Duodenal mucosa (tissue), 2 donors: ENCODE measurements around the gene MAP3K4.

Experiments
- H3K27ac ChIP-seq: one replicate; pipeline ENCODE4 v1.7.0; 2013; ENCODE audit warnings: low read depth, low read length
- H3K27me3 ChIP-seq, 2 donors: one replicate each; pipeline ENCODE4 v1.7.0; 2013; ENCODE audit warnings: low read length in 2 of 2, control low read depth in 1 of 2; ENCODE audit not compliant: insufficient read depth in 2 of 2, control insufficient read depth in 1 of 2
- H3K36me3 ChIP-seq, 2 donors: one replicate each; pipeline ENCODE4 v1.7.0; 2013; ENCODE audit warnings: low read length in 2 of 2, control low read depth in 1 of 2; ENCODE audit not compliant: insufficient read depth in 2 of 2, control insufficient read depth in 1 of 2
- H3K4me1 ChIP-seq, 2 donors: one replicate each; pipeline ENCODE4 v1.7.0; 2013; ENCODE audit warnings: low read length in 2 of 2, control low read depth in 1 of 2; ENCODE audit not compliant: insufficient read depth in 2 of 2, control insufficient read depth in 1 of 2
- H3K4me3 ChIP-seq, 2 donors: one replicate each; pipeline ENCODE4 v1.7.0; 2013; ENCODE audit warnings: low read length in 2 of 2, low read depth in 1 of 2
- H3K9ac ChIP-seq, 2 donors: one replicate each; pipeline ENCODE4 v1.7.0; 2013; ENCODE audit warnings: low read length in 2 of 2, low read depth in 1 of 2
- H3K9me3 ChIP-seq, 2 donors: one replicate each; pipeline ENCODE4 v1.7.0; 2013; ENCODE audit warnings: low read length in 2 of 2, control low read depth in 1 of 2; ENCODE audit not compliant: control insufficient read depth in 1 of 2

The MAP3K4 gene, protein sequence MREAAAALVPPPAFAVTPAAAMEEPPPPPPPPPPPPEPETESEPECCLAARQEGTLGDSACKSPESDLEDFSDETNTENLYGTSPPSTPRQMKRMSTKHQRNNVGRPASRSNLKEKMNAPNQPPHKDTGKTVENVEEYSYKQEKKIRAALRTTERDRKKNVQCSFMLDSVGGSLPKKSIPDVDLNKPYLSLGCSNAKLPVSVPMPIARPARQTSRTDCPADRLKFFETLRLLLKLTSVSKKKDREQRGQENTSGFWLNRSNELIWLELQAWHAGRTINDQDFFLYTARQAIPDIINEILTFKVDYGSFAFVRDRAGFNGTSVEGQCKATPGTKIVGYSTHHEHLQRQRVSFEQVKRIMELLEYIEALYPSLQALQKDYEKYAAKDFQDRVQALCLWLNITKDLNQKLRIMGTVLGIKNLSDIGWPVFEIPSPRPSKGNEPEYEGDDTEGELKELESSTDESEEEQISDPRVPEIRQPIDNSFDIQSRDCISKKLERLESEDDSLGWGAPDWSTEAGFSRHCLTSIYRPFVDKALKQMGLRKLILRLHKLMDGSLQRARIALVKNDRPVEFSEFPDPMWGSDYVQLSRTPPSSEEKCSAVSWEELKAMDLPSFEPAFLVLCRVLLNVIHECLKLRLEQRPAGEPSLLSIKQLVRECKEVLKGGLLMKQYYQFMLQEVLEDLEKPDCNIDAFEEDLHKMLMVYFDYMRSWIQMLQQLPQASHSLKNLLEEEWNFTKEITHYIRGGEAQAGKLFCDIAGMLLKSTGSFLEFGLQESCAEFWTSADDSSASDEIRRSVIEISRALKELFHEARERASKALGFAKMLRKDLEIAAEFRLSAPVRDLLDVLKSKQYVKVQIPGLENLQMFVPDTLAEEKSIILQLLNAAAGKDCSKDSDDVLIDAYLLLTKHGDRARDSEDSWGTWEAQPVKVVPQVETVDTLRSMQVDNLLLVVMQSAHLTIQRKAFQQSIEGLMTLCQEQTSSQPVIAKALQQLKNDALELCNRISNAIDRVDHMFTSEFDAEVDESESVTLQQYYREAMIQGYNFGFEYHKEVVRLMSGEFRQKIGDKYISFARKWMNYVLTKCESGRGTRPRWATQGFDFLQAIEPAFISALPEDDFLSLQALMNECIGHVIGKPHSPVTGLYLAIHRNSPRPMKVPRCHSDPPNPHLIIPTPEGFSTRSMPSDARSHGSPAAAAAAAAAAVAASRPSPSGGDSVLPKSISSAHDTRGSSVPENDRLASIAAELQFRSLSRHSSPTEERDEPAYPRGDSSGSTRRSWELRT (N-terminal part only)

GRCh38 chr6:160991406-160992060, at the start of gene MAP3K4:
Gene MAP3K4, plus strand, starts transcription at chr6:160991769. Its CDS starts 163 bp downstream, at chr6:160991932.
- Histone ChIP-seq H3K27me3 (peaks cover 0 to 3% of the 10 kb centered on the region in 2 donors), H3K36me3 (no peaks in the 10 kb centered on the region), H3K27ac (peak within 1 kb of the TSS; percentile 90), H3K9me3 (peaks cover 0 to 2% of the 10 kb centered on the region in 2 donors), H3K4me1 (peaks cover 12 to 22% of the 10 kb centered on the region in 2 donors), H3K4me3 (peak within 1 kb of the TSS; percentile 94 to 97), H3K9ac (peak within 1 kb of the TSS; percentile 75 to 78)

DNA sequence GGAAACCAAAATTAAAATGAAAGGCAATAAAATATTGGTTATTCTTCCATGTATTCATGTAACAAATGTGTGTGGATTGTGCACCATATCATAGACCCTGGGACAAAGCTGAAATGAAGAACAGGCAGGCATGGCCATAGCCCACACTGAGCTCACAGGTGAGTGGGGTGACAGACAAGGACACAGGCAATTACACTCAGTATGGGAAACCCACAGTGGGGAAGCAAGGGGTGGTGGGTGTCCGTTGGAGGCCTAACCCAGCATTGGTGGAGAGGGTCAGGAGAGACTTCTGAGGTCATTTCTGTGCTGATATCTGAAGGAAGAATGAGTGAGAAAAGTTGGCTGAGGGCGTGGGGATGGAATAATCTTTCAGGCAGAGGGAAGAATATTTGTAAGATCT, 47.6 kb upstream of the MAP3K4 start:
- Histone ChIP-seq H3K27me3 (peaks cover 0 to 3% of the 10 kb centered on the region in 2 donors), H3K36me3 (no peaks in the 10 kb centered on the region), H3K9ac (no peak overlapping the region), H3K4me1 (no peaks in the 10 kb centered on the region), H3K9me3 (no peaks in the 10 kb centered on the region), H3K27ac (no peak overlapping the region), H3K4me3 (no peak overlapping the region)

DNA sequence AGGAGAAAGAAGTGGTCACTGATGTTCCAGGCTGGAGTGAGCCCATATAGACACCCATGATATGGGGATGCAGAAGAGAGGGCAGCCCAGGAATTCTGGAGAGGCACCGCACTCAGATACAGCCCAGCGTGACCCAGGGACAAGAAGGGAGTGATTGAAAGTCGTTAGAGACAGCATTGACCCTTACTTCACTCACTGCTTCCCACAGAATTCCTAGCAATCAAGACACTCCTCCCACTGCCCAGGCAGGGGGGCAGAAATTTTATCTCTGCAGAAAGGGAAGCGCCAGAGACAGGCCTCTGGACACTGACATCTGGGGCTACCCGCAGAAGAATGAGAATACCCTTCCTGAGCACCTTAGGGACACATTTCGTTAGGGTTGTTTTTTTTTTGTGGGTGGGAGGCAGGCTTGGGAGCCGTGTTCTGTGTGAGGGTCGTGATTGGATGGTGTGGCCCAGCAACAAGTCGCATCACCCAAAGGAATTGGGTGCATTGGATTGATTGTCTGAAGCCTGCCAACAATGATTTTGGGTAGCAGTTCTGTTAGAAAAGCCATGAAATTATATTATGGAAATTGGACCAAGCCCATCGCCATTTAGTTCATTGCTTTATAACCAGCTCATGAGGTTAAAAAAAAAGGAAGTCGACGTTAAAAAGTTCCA, 45.9 kb upstream of the MAP3K4 start:
- no peaks in the 10 kb centered on the region for H3K9me3 ChIP-seq
- H3K4me1 ChIP-seq: no peaks in the 10 kb centered on the region
- no peaks in the 10 kb centered on the region for H3K36me3 ChIP-seq
- no peak overlapping the region for H3K9ac ChIP-seq
- H3K27me3 ChIP-seq: peaks cover 0 to 3% of the 10 kb centered on the region in 2 donors
- no peak overlapping the region for H3K4me3 ChIP-seq
- no peak overlapping the region for H3K27ac ChIP-seq

DNA sequence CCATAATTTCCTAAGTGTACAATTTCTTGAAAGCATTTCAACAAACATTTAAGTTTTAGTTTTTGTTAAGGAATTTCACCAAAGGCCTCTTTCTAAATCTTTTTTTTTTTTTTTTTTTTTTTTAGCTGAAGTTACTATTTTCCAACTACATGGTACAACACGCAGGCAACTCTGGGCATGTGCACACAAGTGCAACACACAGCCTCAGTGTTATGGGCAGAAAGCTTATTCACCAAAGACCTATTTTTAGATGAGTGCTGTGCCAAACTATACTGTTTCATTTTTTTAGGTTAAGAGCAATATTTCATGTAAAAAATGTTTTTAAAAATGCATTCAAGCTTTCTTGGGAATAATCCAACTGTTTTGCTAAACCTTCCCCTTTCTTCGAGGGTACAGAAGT, 42.0 kb upstream of the MAP3K4 start:
- Histone ChIP-seq H3K4me1 (no peaks in the 10 kb centered on the region), H3K9me3 (no peaks in the 10 kb centered on the region), H3K27me3 (no peaks in the 10 kb centered on the region), H3K4me3 (no peak overlapping the region), H3K27ac (no peak overlapping the region), H3K36me3 (no peaks in the 10 kb centered on the region), H3K9ac (no peak overlapping the region)

- Histone ChIP-seq H3K27me3 (no peaks in the 10 kb centered on the region), H3K36me3 (no peaks in the 10 kb centered on the region), H3K27ac (no peak overlapping the region), H3K4me3 (no peak overlapping the region), H3K9ac (no peak overlapping the region), H3K9me3 (no peaks in the 10 kb centered on the region), H3K4me1 (no peaks in the 10 kb centered on the region)
Observed at GRCh38 chr6:160950507-160950906, 41.1 kb upstream of the MAP3K4 start.

DNA sequence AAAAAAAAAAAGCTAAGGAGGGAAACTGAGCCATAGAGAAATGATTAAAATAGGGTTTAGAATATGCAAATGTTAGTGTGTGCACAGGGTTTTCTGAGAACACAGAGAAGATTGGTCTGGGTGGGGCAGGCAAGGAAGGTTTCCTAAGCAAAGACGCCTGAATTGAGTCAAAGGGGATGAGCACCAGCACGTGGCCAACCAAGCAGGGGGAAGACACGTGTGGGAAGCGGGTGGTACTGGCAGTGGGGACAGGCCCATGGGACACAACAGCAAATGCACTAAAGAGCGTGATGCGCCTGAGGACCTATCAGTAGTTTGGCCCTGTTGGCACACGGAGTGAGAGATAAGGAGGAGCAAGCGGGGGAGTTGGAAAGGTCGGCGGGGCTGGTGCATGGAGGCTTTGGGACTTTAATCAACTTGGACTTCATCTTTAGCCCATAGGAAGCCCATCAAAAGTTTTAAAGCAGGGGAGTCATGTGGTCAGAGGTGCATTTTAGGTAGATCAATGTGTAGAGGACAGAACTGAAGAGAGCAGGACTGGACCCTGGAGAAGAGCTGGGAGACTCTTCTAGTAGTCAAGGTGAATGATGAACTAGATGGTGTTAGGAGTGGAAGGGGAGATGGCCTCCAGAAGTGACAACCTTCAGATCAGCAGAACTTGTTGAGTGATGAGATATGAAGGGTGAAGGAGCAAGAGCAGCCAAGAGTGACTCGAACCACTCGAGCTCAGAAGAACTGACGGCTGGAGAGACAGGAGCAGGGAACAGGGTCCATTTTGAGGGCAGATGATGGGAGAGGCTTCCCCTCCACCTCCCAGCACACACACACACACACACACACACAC, 40.2 kb upstream of the MAP3K4 start:
- Histone ChIP-seq H3K9me3 (no peaks in the 10 kb centered on the region), H3K4me1 (no peaks in the 10 kb centered on the region), H3K27me3 (no peaks in the 10 kb centered on the region), H3K4me3 (no peak overlapping the region), H3K9ac (no peak overlapping the region), H3K36me3 (no peaks in the 10 kb centered on the region), H3K27ac (no peak overlapping the region)

GRCh38 chr6:160952633-160953281, 38.8 kb upstream of the MAP3K4 start:
- Histone ChIP-seq H3K9me3 (no peaks in the 10 kb centered on the region), H3K27ac (no peak overlapping the region), H3K27me3 (no peaks in the 10 kb centered on the region), H3K4me1 (no peaks in the 10 kb centered on the region), H3K4me3 (no peak overlapping the region), H3K36me3 (no peaks in the 10 kb centered on the region), H3K9ac (no peak overlapping the region)

- Histone ChIP-seq H3K9me3 (no peaks in the 10 kb centered on the region), H3K36me3 (no peaks in the 10 kb centered on the region), H3K9ac (no peak overlapping the region), H3K27ac (no peak overlapping the region), H3K4me1 (no peaks in the 10 kb centered on the region), H3K27me3 (no peaks in the 10 kb centered on the region), H3K4me3 (no peak overlapping the region)
Observed at GRCh38 chr6:160955508-160956295, 35.9 kb upstream of the MAP3K4 start.
